OCI-LY1 (cell line): ENCODE measurements around the gene SLC6A19.

Experiments used
- H2AFZ ChIP-seq: fragments of 200-600 bp; sonication (generic), shearing (Covaris generic); 2 replicates; pipeline ENCODE4 v1.6.0; 2014; ENCODE audit warnings: antibody characterized with exemption, mild to moderate bottlenecking, low read length
- H3F3A ChIP-seq: fragments of 200-600 bp; sonication (generic), shearing (Covaris generic); 2 replicates; pipeline ENCODE4 v1.6.0; 2014; ENCODE audit warnings: mild to moderate bottlenecking, antibody characterized with exemption, low read length, moderate library complexity; ENCODE audit not compliant: insufficient read depth
- H3K27ac ChIP-seq: fragments of 200-600 bp; sonication (generic); 2 replicates; pipeline ENCODE4 v1.5.1; 2014; ENCODE audit warnings: low read length, mixed run types, mild to moderate bottlenecking, low read depth; ENCODE audit not compliant: poor library complexity, severe bottlenecking
- H3K27me3 ChIP-seq: fragments of 200-600 bp; sonication (generic); 2 replicates; pipeline ENCODE4 v1.6.0; 2014; ENCODE audit warnings: antibody characterized with exemption, mild to moderate bottlenecking, low read length, moderate library complexity; ENCODE audit not compliant: insufficient read depth
- H3K36me3 ChIP-seq: fragments of 200-600 bp; sonication (generic); 2 replicates; pipeline ENCODE4 v1.6.1; 2014; ENCODE audit warnings: mild to moderate bottlenecking, antibody characterized with exemption, low read length, moderate library complexity, mixed read lengths; ENCODE audit not compliant: insufficient read depth
- H3K4me1 ChIP-seq: fragments of 200-600 bp; sonication (generic); 2 replicates; pipeline ENCODE4 v1.5.1; 2014; ENCODE audit warnings: mild to moderate bottlenecking, low read length, moderate library complexity; ENCODE audit not compliant: insufficient read depth, severe bottlenecking
- H3K4me2 ChIP-seq: fragments of 200-600 bp; sonication (generic), shearing (Covaris generic); 2 replicates; pipeline ENCODE4 v1.6.1; 2014; ENCODE audit warnings: low read length
- H3K4me3 ChIP-seq: fragments of 200-600 bp; sonication (generic); 2 replicates; pipeline ENCODE4 v1.5.1; 2014; ENCODE audit warnings: low read length, low read depth, mild to moderate bottlenecking, mixed read lengths; ENCODE audit not compliant: poor library complexity, severe bottlenecking
- H3K79me2 ChIP-seq: fragments of 200-600 bp; shearing (Covaris generic); 2 replicates; pipeline ENCODE4 v1.6.1; 2016; ENCODE audit warnings: mixed run types, low read length, mixed read lengths; ENCODE audit not compliant: insufficient read depth
- H3K9ac ChIP-seq: fragments of 200-600 bp; sonication (generic), shearing (Covaris generic); 2 replicates; pipeline ENCODE4 v1.6.1; 2014; ENCODE audit warnings: mild to moderate bottlenecking, low read length, mixed read lengths
- H3K9me2 ChIP-seq: fragments of 200-600 bp; sonication (generic), shearing (Covaris generic); 2 replicates; pipeline ENCODE4 v1.6.1; 2014; ENCODE audit warnings: low read depth, mild to moderate bottlenecking, low read length, mixed read lengths
- H3K9me3 ChIP-seq: fragments of 200-600 bp; shearing (Covaris generic); 2 replicates; pipeline ENCODE4 v1.6.1; 2014; ENCODE audit warnings: low read length, mixed read lengths
- H4K20me1 ChIP-seq: fragments of 200-600 bp; sonication (generic), shearing (Covaris generic); 2 replicates; pipeline ENCODE4 v1.6.0; 2016; ENCODE audit warnings: mild to moderate bottlenecking, low read length; ENCODE audit not compliant: insufficient read depth
- EZH2 ChIP-seq: fragments of 200-600 bp; sonication (generic), shearing (Covaris generic); IDR thresholded peaks from 2 replicates; pipeline ENCODE4 v1.8.0; 2017; ENCODE audit warnings: borderline replicate concordance, mixed run types, mild to moderate bottlenecking, antibody characterized with exemption, low read length, moderate library complexity, mixed read lengths
- TF ChIP-seq, protein P1 (sequence below): fragments of 200-600 bp; sonication (generic), shearing (Covaris generic); IDR thresholded peaks from 2 replicates; pipeline ENCODE4 v1.5.1; 2017; ENCODE audit warnings: mild to moderate bottlenecking, antibody characterized with exemption, low read length, moderate library complexity, mixed read lengths

Gene SLC6A19

DNA sequence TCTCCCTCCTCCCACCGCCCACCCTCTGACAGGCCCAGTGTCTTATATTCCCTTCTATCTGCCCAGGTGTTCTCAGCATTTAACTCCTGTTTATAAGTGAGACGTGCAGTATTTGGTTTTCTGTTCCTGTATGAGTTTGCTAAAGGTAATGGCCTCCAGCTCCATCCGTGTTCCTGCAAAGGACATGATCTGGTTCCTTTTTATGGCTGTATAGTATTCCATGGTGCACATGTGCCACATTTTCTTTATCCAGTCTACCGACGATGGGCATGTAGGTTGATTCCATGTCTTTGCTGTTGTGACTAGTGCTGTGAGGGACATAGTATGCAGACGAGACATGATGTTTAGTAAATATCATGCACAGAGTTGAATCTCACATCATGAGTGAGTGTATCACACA is 7.0 kb upstream of the SLC6A19 start:
- Histone ChIP-seq H3K4me2 (no peak overlapping the region), H3F3A (no peaks in the 10 kb centered on the region), H3K4me1 (no peaks in the 10 kb centered on the region), H3K9me3 (no peaks in the 10 kb centered on the region), H3K27me3 (no peaks in the 10 kb centered on the region; the same call in 1 of the 2 replicates), H2AFZ (no peak overlapping the region), H3K4me3 (no peak overlapping the region), H3K36me3 (no peaks in the 10 kb centered on the region), H3K9ac (no peak overlapping the region), H3K79me2 (no peaks in the 10 kb centered on the region), H3K9me2 (no peaks in the 10 kb centered on the region), H3K27ac (no peak overlapping the region), H4K20me1 (no peaks in the 10 kb centered on the region)
- TF ChIP-seq, protein P1, sequence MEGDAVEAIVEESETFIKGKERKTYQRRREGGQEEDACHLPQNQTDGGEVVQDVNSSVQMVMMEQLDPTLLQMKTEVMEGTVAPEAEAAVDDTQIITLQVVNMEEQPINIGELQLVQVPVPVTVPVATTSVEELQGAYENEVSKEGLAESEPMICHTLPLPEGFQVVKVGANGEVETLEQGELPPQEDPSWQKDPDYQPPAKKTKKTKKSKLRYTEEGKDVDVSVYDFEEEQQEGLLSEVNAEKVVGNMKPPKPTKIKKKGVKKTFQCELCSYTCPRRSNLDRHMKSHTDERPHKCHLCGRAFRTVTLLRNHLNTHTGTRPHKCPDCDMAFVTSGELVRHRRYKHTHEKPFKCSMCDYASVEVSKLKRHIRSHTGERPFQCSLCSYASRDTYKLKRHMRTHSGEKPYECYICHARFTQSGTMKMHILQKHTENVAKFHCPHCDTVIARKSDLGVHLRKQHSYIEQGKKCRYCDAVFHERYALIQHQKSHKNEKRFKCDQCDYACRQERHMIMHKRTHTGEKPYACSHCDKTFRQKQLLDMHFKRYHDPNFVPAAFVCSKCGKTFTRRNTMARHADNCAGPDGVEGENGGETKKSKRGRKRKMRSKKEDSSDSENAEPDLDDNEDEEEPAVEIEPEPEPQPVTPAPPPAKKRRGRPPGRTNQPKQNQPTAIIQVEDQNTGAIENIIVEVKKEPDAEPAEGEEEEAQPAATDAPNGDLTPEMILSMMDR: no peak
- no peak for TF ChIP-seq EZH2

DNA sequence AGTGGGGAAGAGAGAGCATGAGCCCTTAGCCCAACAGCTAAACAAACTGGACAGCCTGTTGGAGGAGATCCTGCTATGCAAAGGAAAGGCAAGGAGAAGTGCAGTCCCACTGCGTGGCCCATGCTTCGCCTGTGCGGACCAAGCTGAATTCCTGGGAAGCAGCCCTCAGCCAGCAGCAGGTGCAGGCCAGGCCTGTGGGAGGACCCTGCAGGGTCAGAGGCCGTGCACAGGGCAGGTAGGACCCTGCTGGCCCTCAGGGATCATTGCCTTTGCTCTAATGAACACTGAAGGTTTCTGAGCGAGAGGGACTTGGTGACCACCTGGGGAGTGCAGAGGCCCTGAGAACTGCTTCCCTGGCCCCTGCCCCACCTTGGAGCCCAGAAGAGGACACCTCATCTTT is 6.0 kb upstream of the SLC6A19 start:
- Histone ChIP-seq H3K9me2 (no peaks in the 10 kb centered on the region), H2AFZ (no peak overlapping the region), H3K4me1 (no peaks in the 10 kb centered on the region), H3K27ac (no peak overlapping the region), H3K4me2 (no peak overlapping the region), H3K9me3 (no peaks in the 10 kb centered on the region), H4K20me1 (no peaks in the 10 kb centered on the region), H3F3A (no peaks in the 10 kb centered on the region), H3K36me3 (no peaks in the 10 kb centered on the region), H3K79me2 (no peaks in the 10 kb centered on the region), H3K27me3 (peaks cover 3% of the 10 kb centered on the region; the same call in 1 of the 2 replicates), H3K9ac (no peak overlapping the region), H3K4me3 (no peak overlapping the region)
- no peak for TF ChIP-seq EZH2
- TF ChIP-seq, protein P1: no peak

DNA sequence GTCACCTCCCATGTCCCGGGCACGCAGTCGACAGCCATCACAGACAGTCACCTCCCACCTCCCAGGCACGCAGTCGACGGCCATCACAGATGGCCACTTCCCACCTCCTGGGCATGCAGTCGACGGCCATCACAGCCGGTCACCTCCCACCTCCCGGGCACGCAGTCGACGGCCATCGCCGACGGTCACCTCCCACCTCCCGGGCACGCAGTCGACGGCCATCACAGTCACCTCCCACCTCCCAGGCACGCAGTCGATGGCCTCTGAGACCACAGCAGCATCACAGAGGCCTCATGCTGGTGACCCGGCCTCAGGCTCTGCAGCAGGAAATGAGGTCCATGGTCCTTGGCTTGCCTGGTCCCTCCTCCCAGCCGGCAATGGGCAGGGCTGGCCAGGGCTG is 5.5 kb upstream of the SLC6A19 start:
- no peaks in the 10 kb centered on the region for H3K79me2 ChIP-seq
- no peaks in the 10 kb centered on the region for H3F3A ChIP-seq
- H2AFZ ChIP-seq: no peak overlapping the region
- H3K4me2 ChIP-seq: no peak overlapping the region
- no peaks in the 10 kb centered on the region for H3K9me2 ChIP-seq
- no peak overlapping the region for H3K27ac ChIP-seq
- no peak overlapping the region for H3K4me3 ChIP-seq
- no peaks in the 10 kb centered on the region for H4K20me1 ChIP-seq
- TF ChIP-seq EZH2: no peak
- TF ChIP-seq, protein P1: no peak
- no peak overlapping the region for H3K9ac ChIP-seq
- H3K36me3 ChIP-seq: no peaks in the 10 kb centered on the region
- H3K27me3 ChIP-seq: peaks cover 8% of the 10 kb centered on the region; the same call in 1 of the 2 replicates
- H3K4me1 ChIP-seq: no peaks in the 10 kb centered on the region
- H3K9me3 ChIP-seq: no peaks in the 10 kb centered on the region
